ENCODE data around the gene ALCAM.

Gene ALCAM

DNA sequence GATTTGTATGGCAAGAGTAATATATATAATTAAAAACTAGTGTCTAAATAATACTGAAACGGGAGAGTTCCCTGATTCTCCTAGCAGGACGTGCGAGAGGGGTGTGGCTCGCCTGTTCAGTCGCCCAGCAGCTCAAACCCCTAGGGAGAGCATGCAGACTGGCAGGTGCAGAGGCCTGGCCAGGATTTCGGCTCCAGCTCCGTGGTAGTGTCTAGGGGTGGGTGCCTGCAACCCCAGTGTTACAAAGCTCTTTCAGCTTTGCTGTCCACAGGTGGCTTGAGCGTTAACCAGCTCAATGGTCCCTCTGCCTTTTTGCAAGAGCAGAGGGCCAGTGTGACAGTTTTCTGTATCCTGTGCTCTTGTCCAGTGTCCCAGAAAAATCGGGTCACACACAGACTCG is 226.6 kb downstream of the ALCAM start:
- TF ChIP-seq, protein P1, sequence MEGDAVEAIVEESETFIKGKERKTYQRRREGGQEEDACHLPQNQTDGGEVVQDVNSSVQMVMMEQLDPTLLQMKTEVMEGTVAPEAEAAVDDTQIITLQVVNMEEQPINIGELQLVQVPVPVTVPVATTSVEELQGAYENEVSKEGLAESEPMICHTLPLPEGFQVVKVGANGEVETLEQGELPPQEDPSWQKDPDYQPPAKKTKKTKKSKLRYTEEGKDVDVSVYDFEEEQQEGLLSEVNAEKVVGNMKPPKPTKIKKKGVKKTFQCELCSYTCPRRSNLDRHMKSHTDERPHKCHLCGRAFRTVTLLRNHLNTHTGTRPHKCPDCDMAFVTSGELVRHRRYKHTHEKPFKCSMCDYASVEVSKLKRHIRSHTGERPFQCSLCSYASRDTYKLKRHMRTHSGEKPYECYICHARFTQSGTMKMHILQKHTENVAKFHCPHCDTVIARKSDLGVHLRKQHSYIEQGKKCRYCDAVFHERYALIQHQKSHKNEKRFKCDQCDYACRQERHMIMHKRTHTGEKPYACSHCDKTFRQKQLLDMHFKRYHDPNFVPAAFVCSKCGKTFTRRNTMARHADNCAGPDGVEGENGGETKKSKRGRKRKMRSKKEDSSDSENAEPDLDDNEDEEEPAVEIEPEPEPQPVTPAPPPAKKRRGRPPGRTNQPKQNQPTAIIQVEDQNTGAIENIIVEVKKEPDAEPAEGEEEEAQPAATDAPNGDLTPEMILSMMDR (IDR thresholded peaks at IDR 0.05) = no peak

DNA sequence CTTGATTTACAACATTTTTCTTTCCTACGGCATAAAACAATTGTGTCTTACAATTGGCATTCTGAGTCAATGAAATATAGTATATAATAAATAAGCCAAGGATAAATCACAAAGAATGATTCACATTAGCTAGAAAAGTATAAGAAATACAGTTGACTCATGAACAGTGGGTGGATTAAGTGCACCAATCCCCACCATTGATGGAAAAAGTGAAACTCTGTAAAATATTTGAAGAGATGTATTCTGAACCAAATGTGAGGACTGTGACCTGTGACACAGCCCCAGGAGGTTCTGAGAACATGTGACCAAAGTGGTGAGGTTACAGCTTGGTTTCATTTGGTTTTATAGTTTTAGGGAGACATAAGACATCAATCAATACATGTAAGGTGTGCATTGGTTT is 227.5 kb downstream of the ALCAM start:
- TF ChIP-seq, protein P1 (IDR thresholded peaks at IDR 0.05) = no peak

- TF ChIP-seq, protein P1 (IDR thresholded peaks at IDR 0.05) = no peak
Measured at GRCh38 chr3:105598042-105598796, 231.5 kb downstream of the ALCAM start.

DNA sequence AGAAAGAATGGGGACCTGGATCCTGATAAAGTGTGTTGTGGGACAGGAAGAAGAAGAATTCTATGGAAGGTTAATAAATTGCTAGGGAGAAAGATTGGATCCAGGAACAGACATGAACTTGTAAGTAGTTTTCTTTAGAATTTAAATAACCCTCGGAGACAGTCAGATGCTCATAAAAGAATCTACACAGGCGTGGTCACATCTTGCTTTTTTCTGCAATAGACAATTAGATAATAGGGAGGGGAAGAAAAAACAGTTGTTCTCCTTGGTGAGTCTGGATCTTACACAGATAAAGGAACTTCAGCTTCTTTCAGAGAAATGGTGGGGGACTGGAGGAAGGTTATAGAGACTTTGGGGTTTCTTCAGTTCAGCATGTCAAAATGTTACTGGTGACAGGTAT is 232.6 kb downstream of the ALCAM start:
- TF ChIP-seq, protein P1 (IDR thresholded peaks at IDR 0.05) = no peak

DNA sequence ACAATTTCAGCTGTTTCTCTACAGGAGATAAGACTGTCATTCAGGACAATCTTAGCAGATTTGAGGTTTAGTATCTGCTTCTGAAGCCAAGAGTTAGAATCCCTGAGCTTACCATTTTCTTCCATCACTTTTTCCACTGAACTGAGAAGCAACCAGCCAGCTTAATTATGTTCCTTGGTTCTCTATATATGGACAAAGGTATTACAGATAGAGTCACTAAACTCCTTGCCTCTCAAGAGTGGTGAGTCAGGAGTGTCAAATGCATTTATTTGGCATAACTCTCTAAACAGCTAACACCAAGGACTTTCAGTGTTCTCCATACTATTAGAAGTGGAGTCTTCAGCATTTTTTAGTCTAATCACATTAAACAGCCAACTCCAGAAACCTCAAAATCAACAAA is 239.3 kb downstream of the ALCAM start:
- TF ChIP-seq, protein P1 (IDR thresholded peaks at IDR 0.05) = no peak

DNA sequence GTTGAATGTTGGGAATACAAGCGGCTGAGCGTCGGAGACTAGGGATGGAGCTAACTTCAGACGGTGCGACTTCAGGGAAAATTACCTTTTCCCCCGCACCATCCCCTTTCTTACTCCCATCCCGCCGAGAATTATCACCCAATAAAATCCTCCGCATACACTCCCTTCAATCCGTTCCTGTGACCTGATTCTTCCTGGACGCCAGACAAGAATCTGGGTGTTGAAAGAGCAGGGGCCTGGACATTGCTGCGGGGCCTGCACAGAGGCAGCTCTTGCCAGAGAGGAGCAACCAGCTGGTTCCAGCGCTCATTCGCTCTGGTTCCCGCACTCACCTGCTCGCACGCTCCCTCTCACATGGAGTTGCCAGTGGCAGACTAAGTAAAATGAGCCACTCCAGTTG is 241.9 kb downstream of the ALCAM start:
- TF ChIP-seq, protein P1 (IDR thresholded peaks at IDR 0.05) = no peak

GRCh38 chr3:105610473-105610872 is 243.8 kb downstream of the ALCAM start:
- TF ChIP-seq, protein P1 (IDR thresholded peaks at IDR 0.05) = no peak
